NCI-H1694 treated with DMSO at 0.1 percent for 48 hours (cell line): Measurements from ENCODE around the gene E2F2.

Experiments used
- DNase-seq: peaks from one replicate; lab custom pipeline; 2025; lab: John Stamatoyannopoulos, UW

E2F2 gene

DNA sequence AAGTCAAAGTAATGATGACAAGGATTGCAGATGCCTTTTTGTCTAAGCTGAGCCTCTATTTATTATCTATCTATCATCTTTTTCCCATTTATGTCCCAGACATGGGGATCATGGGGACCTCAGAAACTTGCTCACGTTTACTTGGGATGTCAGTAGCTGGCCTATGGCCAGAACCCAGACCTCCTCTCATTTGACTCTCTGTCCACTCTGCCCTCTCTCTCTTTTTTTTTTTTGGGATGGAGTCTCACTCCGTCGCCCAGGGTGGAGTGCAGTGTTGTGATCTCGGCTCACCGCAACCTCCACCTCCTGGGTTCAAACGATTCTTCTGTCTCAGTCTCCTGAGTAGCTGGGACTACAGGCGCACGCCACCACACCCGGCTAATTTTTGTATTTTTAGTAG, 32.0 kb upstream of the E2F2 start:
- DNase-seq, result no peak

DNA sequence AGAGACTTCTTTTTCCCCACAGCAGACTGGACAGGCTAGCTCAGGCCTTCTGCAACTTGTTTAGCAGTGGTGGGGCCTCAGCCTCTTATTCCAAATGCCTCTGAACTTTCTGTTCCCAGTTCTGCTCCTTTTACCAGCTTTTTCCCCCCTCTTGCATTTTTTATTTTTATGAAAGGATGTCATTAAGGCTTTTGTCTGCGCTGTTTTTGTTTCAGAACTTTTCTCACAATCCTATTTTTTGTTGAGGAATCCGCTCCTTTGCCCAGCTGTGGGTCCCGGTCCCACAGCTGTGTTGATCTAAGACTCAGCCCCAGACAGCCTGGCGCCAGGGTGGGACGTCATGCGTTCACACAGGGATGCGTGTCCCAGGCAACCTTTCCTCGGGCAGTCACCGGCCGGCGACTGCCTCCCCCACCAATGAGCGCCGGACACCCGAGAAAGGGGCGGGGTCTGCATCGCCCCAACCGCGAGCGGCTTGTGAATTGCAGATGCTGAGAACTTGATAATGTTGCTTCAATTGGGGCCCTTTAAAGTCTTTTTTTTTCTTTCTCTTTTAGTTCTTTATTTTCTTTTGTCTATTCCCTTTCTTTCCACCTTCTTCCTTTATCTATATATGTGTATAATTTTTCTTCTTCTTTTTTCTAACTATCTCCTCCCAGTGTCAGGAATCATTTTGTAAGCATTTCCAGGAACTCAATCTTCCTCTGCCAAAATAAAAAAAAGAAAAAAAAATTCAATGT, 31.3 kb upstream of the E2F2 start:
- peak; percentile 68 for DNase-seq

GRCh38 chr1:23561813-23562100, 30.7 kb upstream of the E2F2 start:
- DNase-seq, result no peak

- DNase-seq, result no peak
Observed at GRCh38 chr1:23561076-23561812, 30.2 kb upstream of the E2F2 start.

- no peak for DNase-seq
Observed at GRCh38 chr1:23559985-23560741, 29.1 kb upstream of the E2F2 start.

GRCh38 chr1:23559136-23559984, 28.3 kb upstream of the E2F2 start, which contains the start of gene ID3:
Gene ID3 (minus strand): TSS chr1:23559501. CDS start chr1:23559426, 75 bp downstream.
- peak; percentile 80 for DNase-seq

- no peak for DNase-seq
Observed at GRCh38 chr1:23558872-23559135, 27.8 kb upstream of the E2F2 start.

- DNase-seq, result no peak
Observed at GRCh38 chr1:23558140-23558871, 27.3 kb upstream of the E2F2 start.

DNA sequence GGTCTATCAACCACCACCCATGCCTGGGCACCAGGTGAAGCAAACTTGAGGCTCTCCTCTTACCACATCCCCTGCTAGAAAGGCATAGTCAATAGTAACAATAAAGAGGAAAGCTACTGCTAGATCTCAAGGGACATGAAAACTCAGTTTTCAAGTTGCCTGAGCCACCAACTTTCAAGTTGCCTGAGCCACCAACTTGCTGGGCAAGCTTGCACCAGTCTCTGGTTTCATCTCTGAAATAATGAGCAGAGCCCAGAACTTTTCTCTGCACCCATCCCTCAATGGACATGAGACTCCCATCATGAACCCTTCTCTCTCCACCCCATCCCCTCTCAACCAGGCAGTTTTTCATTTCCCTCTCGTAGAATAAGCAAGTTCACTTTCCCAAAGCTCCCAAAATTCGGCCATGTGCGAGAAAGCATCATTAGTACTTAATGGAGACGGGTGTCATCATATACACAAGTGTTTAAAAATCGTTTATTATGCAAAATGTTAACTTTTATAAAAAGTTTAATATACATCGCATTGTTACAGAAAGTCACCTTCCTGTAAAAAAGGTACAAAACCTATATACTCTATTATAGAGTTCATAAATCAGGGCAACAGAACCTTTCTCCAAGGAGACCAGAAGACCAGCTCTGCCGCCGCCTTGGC, 26.6 kb upstream of the E2F2 start:
- DNase-seq, result no peak

GRCh38 chr1:23556635-23557470, 25.8 kb upstream of the E2F2 start:
- DNase-seq, result no peak

- DNase-seq, result no peak
Observed at GRCh38 chr1:23555986-23556634, 25.1 kb upstream of the E2F2 start.

DNA sequence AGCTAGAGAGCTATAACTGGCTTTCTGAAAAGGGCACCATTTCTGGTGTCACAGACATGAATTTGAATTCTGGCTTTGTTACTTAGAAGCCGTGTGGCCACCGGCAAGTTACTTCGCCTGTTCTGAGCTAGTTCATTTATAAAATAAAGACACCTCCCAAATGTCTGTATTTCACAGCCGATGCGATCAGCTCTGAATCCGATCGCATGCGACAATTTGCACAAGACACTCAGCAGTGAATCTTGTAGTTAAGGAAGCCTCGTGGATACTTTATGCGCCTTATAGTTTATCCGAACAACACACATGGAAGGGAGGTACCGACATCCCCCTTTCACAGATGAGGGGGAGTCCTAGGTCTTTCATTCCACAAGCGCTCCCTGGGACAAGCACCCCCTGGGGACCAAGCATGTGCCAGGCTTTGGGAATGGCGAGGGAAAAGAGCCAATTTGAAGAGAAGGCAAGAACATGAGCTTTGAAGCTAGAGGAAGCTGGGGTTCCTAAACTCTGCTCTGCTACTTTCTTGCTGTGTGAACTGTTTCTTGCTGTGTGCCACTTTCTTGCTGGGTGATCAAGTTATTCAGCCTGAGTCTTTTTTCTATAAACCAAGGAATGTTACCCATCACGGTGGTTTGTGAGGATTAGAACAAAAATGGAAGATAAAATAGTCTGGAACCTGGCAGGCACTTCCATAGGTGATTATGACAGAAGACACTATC, 24.4 kb upstream of the E2F2 start:
- peak; percentile 62 for DNase-seq

DNA sequence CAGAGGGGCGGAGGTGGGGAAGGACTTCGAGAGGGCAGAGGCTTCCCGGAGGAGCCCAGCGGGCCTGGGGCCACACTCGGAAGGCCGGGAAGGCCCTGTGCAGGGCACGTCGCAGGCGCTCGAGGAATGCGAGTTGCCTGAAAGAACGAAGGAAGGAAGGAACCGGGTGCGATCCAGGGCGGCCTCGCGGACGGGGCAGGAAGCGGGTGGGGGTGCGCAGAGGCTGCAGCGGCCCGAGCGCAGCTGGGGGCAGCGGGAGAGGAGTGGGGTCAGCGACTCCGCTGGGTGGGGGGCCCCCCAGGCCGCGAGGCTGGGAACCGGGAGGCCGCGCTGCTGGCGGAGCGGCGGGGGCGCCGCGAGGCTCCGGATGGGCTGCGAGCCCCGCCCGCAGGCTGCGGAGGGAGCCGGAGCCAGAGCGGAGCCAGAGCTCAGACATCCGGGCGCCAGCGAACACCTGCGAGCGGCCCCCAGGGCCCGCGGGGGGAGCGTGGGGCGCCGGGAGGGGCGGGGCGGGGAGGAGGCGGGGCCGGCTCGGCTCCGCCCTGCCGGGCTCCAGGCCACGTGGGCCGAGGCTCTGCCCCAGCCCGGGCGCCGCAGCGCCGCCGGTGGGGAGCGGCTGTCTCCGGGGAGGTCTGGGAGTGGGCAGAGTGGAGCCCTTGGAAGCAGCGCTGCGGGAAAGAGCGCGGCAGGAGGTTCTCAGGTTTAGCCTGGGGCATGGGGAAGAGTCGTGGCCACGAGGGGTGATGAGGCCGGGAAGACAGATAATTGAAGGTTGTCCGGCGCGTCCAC, 23.6 kb upstream of the E2F2 start:
- DNase-seq, result peak; percentile 82

DNA sequence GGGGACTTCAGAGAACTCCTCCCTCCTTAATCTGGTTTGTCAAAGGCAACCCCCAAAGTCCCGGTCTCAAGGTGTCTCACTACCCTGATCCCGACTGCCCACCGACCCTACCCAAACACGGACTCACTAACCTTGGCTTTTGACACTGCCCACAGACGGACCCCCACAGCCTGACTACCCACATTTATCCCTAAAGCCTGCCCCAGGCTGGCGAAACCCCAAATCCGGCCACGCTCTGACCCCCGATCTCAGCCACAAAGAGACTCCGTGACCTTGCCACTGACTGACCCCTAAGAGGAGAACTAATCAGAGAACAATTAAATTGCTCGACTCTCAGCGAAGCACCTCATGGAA, 23.1 kb upstream of the E2F2 start:
- DNase-seq, result peak; percentile 36

GRCh38 chr1:23553231-23554126, 22.4 kb upstream of the E2F2 start:
- DNase-seq, result no peak

DNA sequence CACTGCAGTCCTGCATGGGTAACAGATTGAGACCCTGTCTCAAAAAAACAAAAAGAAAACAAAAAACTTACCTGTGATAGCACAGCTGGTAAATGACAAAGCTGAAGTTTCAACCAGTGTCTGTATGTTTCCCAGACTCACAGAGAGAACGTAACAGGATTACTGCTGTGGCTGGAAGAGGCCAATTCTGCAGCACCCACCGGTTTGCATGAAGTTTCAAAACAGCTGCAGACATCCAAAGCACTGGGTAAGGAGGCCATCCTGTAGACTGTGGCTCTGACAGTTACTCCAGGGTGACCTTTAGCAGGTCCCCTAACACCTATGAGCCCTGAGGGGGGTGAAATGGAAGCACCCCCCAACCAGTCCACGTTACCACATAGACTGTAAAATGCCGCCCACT, 20.8 kb upstream of the E2F2 start:
- no peak for DNase-seq

GRCh38 chr1:23548704-23549143, 17.7 kb upstream of the E2F2 start:
- no peak for DNase-seq
